Stimulated activated CD4-positive, alpha-beta T cell treated with anti-CD3 and anti-CD28 coated beads, Interleukin-12 subunit alpha, Interleukin-12 subunit beta, amount 100 ng/mL, for 48 hours (primary cell): ENCODE data around the gene TP53.
"Not testable (repeated sequence)": the region's sequence is repeated elsewhere in the genome, so short reads cannot be mapped to it uniquely, and the experiment has no call there.

ENCODE experiments used
- DNase-seq, 3 donors: peaks; one replicate each; pipeline ENCODE4 v3.0.0-alpha.2; 2020; ENCODE audit warnings: low read depth in 2 of 3, low spot score in 1 of 3

TP53 gene

DNA sequence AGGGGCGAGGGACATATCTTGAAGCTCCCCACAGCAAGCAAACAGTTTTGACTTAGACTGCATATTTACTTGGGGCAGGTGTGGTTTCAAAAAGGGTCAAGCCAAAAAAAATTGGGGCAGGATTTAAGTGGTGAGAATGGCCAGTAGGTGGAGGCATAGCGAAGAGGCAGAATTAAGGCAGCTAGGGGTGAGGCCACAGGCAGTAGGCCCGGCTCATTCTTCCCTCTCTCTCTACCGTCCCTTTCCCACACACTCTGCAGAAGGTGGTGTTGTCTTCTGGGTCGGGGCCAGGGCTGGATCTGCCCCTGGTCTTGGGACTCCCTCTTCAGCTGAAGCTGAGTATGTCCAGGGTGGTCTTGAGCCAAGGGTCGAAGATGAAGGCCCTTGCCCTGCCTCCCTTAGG, 54.8 kb downstream of the TP53 start:
- DNase-seq: no peak

DNA sequence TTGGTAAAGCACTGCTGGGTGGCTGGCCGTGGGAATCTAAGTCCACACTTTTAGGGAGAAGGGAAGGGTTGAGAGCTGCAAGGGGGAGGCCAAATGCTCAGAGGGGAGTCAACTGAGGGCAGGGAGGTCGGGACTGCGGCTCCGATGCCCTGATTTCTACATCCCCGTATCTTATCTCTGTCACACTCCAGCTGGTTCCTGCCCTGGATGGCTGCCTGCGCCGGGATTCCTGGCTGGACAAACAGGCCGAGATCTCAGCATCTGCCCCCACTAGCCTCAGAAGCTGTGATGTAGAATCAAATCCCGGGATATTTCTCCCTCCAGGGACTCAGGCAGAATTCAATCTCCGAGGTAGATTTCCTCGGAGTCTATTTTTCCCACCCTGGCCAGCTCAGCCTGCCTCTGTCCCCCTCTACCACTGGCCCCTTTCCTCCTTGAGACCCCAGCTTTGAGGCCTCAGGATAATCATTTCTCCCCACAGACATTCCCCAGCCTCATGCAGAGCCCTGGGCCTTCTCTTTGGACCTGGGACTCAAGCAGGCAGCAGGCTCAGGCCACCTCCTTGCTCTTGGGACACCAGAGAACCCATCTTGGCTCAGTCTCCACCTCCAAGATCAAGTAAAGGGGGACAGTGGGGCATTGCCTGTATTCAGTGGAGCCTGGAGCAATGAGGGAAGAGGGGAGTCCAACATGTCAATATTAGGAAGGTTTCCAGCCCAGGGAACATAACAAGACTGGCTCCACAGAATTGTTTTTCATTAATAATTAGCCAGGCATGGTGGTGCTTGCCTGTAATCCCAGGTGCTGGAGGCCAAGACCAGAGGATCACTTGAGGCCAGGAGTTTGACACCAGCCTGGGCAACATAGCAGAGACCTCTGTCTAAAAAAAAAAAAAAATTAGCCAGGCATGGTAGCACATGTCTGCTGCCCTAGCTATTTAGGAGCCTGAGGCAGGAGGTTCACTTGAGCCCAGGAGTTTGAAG, 55.6 kb downstream of the TP53 start:
- no peak for DNase-seq

DNA sequence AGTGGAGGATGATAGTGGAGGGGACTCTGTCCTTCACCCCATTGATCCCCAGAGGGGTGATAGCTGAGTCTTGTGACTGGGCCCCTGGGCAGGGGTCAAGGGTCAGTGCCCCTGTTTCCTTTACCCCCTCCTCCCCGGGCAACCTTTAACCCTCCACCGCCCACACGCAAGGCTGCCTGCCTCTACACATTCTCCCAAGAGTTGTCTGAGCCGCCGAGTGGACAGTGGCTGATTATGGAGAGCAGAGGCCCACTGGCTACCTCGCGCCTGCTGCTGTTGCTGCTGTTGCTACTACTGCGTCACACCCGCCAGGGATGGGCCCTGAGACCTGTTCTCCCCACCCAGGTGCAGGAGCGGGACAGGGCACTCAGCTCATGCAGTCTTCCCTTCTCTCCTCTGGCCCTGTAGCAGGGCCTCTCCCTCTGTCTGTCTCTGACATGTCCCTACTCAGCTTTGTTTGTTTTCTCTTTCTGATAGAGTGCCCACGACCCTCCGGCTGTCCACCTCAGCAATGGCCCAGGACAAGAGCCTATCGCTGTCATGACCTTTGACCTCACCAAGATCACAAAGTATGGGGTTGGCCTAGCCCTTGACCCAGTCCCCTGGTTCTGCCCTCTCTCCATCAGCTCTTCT, 57.2 kb downstream of the TP53 start, which contains the start of gene SHBG:
SHBG (plus strand) TSS at position 197 of the 633 bp plus-strand sequence; CDS start at position 235, 38 bp downstream.
- no peak for DNase-seq

DNA sequence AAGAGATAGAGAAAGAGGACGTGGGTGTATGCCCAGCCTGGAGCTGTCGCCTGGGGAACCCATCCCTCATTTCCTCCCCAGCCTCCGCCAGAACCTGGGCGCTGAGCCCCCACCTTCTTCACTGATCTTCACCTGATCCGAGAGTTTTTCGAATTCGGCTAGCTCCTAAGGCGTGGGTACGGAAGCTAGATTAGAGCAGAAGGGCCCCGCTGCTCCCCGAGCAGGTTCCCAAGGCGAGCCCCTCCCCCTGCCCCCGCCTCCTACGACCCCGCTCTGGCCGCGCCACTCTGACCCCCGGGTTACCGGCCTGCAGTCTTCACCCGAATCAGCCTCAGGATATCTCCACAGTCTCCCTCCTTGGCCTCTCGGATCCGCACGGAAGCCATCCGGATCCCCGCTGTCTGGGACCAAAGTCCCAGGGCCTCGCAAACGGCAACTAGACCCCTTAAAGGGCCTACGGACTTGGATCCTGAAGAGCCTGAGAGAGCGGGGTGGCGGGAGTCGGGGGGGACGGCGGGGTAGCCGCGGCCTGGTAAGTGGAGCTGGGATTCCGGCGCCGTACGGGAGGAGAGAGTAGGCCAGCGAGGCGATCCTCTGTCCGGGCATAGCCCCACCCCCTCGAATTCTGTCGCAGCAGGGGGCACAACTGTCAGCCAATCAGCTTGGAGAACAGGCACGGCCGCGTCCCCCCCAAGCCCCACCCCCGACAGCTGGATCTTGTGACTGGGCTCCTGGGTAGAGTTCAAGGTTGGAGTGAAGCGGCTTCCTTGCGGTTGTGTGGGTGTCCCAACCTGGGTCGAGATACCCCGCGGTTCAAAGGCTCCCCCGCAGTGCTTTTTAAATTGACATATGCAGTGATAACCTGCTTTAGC, 59.8 kb downstream of the TP53 start, which contains the start of gene SAT2:
SAT2 (minus strand) TSS at position 572 of the 872 bp plus-strand sequence; CDS start at position 386, 186 bp downstream.
- DNase-seq: peak; percentile 68 to 78 (median 76)

DNA sequence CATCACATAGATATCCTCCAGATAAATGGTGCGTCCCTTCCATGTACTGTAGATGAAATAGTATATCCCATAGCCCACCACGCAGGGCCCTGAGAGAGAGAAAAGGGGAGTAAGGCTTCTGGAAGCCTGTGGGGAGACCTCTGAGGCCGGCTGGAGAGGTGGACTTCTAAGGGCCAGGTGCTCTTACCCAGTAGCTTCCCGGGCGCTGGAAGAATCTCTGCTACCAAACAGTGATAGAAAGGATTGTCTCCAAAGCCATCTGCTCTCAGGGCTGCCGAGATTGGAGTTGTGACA, 60.4 kb downstream of the TP53 start:
- DNase-seq: no peak

DNA sequence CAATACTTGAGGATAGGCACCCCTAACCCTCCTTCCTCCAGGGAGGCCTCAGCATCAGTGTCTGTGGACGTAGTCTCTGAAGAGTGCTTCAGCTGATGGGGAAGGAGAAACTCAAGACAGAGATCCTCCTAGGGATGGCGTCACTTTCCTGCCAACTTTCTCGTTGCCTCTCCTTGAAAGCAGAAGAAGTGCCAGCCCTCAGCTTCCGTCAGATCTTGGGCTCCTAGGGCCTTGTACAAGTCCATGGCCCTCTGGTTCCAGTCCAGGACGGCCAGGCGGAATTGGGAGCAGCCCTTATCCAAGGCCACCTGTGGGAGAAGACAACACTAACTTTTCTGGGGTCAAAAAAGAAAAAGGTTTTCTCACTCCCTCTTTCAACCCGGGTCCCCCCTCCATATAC, 61.0 kb downstream of the TP53 start:
- no peak for DNase-seq

- not testable (repeated sequence) for DNase-seq
Observed at GRCh38 chr17:7625749-7626148, 61.5 kb downstream of the TP53 start.

GRCh38 chr17:7623661-7624060, 63.6 kb downstream of the TP53 start:
- DNase-seq: no peak

DNA sequence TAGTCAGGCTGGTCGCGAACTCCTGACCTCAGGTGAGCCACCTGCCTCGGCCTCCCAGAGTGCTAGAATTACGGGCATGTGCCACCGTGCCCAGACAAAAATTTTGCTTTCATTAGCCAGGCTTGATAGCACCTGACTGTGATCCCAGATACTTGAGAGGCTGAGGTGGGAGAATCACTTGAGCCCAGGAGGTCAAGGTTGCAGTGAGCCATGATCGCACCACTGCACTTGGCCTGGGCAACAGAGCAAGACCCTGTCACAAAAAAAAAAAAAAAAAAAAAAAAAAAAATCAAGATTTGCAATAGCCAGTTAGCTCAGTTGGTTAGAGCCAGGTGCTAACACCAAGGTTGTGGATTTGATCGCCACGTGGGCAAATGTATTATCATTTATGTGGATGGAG, 66.5 kb downstream of the TP53 start:
- DNase-seq: no peak

DNA sequence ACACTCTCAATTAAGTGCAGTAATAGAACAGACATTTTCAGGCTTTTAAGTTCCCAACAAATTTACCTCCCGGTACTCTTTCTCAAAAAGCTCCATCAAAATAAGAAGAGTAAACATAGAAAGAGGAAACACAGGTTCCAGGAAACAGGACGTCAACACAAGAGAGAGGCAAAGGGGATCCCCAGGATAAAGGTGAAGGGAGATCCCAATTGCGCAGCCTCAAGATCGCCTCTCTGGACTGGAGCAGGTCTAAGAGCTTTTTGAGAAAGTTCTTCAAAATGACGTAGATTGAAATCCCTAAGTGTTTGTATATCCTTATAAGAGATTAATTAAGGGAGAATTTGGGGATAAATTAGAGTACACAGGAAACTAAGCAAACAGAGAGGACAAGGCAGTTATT, 68.7 kb downstream of the TP53 start:
- no peak for DNase-seq
